Erythroblast (primary cell): ENCODE measurements around the gene GBX1.

Source experiments
- GATA1 ChIP-seq: IDR thresholded peaks from 2 replicates; pipeline ENCODE4 v1.6.1; 2011; ENCODE audit warnings: low read depth, mild to moderate bottlenecking, control low read depth, low read length, moderate library complexity
- POLR2A ChIP-seq: IDR thresholded peaks from 2 replicates; pipeline ENCODE4 v1.6.1; 2011; ENCODE audit warnings: mild to moderate bottlenecking, low read length

DNA sequence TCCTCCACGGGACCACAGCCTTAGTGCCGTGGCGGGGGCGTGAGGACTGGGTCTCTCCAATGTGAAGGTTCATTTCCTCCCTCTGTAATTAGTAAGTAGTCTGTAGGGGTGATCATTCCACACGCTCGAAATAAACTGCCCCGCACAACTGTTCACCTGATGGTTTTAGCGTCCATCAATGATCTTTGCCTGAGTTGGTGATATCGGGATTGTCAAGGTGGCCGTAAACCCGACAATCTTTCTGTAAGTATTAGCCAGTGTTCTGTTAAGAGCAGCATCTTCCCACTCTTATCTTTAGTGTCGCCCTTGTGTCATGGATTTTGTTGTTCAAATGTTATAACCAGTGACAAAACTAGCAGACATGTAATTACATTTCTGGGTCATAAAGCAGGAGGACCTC, 63.5 kb downstream of the GBX1 start:
- TF ChIP-seq POLR2A (no peak), GATA1 (no peak)
